HG02884 (cell line): Measurements from ENCODE around the gene ZIC1.

ENCODE experiments used
- ATAC-seq: cut with Tn5 transposase; IDR thresholded peaks from one replicate; pipeline ENCODE4 v1.9.1; 2021; ENCODE audit warnings: mild to moderate bottlenecking, moderate library complexity; ENCODE audit not compliant: unreplicated experiment

The ZIC1 gene

DNA sequence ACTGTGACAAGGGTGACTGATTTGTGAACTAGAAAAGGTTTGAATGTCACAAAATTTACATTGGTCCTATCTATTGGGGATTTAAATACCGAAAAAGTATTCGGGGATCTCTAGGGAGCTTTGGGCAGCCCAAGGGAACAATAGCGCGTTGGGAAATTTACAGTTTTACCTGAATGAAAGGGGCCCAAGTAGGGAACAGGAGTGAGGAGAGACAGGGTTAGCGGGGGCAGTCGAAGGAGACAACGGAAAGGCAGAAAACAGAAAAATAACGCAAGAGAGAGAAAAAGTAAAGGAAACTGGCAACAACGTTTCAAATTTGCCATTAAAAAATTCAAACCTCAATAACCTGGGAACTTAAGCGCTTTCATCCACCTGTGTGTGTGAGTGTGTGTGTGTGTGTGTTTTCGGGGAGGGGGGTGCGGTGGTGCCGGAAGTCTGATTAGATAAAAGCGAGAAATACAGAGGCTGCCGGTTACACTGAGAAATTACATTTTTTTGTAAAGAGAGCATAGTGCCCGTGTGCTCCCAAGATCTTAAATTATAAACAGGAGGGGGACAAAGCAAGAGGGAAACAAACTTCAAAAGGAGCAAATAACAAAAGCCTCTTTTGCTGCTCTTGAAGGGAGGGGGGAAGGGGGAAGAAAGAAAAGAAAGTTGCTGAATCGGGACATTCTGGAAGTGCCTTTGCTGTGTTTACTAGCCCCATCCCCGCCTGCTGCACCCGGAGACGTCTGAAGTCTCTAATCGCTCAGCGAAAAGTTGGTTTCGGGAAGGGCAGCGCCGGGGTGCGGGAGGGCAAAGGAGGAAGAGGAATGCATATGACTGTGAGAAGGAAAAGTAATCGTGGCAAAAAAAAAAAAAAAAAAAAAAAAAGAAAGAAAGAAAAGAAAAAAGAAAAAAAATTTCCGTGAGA is 721 bp upstream of the ZIC1 start:
- ATAC-seq, result no peak

DNA sequence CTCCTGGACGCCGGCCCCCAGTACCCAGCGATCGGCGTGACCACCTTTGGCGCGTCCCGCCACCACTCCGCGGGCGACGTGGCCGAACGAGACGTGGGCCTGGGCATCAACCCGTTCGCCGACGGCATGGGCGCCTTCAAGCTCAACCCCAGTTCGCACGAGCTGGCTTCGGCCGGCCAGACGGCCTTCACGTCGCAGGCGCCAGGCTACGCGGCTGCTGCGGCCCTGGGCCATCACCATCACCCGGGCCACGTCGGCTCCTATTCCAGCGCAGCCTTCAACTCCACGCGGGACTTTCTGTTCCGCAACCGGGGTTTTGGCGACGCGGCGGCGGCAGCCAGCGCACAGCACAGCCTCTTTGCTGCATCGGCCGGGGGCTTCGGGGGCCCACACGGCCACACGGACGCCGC is 956 bp downstream of the ZIC1 start:
- ATAC-seq, result no peak

GRCh38 chr3:147410526-147411237 is 1.5 kb downstream of the ZIC1 start:
- ATAC-seq, result no peak

- no peak for ATAC-seq
These were observed 2.2 kb downstream of the ZIC1 start for GRCh38 chr3:147411238-147411814.

DNA sequence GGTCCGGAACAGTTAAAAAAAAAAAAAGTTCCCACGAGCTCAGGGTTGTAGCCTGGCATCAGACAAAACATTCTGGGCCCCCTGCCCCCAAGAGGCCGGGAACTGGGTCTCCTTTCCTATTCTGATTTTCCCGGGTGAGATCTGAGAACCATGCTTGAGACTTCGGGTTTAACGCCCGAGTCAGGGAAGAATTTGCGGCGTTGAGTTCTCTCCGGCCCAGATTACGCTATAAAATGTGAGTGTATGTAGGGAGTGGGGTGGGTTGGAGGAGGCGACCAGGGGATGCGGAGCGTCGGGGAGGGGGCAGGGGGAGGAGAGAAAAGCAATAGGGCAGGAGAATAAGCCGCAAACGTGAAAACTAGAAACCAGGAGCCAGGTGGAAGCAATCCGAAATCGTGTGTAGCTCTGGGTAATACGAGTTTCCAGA is 2.7 kb downstream of the ZIC1 start:
- ATAC-seq, result no peak

GRCh38 chr3:147412261-147412916 is 3.2 kb downstream of the ZIC1 start:
- ATAC-seq, result no peak

DNA sequence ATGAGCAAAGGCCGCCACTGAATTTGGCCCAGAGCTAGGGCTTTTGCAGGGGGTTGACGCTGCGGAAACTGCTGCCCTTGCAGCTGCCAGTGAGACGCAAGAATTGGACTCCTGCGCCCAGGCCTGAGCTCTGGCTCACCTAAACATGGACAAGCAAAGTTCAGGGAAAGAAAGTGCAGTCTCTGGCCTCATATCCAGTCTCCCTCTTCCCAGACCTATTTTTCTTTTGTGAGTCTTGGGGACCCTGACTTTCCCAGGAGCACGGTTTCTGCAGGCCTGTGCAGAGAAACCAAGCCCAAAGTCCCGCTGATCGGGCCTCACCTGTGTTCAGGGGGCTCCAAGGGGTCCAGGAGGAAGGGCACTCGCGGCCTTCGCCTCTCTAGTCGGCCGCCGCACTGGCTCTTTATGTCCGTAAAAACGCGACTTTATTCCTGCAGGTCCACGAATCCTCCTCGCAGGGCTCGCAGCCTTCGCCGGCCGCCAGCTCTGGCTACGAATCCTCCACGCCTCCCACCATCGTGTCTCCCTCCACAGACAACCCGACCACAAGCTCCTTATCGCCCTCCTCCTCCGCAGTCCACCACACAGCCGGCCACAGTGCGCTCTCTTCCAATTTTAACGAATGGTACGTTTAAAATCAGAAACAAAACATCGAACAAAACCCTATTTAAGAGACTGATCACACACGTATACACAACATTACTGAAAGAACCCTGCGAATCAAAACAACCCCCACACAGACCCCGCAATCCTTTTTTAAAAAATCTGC is 3.9 kb downstream of the ZIC1 start:
- no peak for ATAC-seq

DNA sequence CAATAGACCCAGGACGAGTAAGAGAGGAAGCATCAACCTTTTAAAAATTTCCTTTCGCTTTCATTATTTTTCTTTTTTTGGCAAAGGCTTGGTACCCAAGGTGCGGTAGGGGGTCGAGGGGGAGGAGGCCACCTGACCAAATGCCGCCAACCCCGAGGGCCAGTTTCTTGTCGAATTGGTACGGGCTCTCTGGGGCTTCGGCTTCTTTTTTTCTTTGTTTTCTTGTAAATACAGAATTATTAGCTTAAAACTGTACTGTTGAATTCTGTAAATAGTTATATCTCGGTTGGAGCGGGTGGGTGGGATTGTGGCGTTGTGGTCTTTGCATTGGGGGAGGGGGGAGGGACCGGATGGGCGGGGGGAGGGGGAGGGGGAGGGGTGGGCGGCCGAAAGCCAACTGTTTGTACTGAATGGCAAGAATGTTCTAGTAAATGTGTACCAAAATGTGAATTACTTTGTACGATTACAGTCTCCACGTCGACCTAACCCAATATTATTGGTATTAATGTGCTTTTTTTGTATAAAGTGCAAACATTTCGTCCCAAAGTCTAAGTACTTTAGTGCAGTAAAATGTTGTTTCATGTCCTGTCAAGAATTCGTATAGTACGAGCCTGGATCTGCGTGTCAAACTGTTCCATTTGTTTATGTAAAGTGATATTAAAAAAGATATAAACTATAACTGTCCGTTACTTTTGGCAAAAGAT is 4.7 kb downstream of the ZIC1 start:
- ATAC-seq, result no peak

GRCh38 chr3:147414390-147415138 is 5.4 kb downstream of the ZIC1 start:
- ATAC-seq, result no peak

DNA sequence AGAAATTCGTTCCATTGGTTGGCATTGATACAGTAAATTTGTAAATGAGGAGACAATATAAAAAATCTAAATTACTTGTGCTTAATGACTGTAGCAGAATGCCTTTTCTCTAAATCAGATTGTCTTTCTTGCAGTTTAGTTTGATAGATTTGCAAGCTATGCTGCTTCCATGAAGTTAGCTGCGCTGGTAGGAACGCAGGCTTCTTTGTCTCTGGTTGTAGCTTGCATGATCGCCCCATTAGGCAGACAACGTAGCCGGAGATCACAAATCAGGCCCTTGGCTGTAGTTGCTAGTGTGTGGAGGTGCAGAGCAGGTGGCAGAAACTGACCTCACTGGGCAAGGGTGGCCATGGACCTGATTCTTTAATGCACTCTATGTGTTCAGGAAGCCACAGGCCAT is 6.1 kb downstream of the ZIC1 start:
- ATAC-seq, result no peak

DNA sequence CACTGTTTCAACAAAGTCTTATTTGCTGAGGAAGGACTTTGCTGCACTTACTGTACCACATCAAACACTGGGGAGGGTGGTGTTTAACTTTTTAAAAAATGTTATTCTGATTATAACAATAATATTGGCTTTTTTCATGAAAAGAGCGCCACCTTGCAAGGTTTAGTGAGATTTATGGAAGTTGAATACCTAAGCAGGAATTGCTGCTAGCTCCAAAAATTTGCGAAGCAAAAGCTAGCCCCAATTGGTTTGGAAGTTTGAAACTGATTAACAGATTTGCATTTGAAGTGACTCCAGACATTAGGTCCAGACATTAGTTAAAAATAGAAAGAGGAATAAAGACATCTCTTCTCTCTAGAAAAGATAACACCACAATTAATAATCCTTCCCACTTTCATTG is 6.7 kb downstream of the ZIC1 start:
- ATAC-seq, result no peak

GRCh38 chr3:147416931-147417330 is 7.8 kb downstream of the ZIC1 start:
- ATAC-seq, result no peak

DNA sequence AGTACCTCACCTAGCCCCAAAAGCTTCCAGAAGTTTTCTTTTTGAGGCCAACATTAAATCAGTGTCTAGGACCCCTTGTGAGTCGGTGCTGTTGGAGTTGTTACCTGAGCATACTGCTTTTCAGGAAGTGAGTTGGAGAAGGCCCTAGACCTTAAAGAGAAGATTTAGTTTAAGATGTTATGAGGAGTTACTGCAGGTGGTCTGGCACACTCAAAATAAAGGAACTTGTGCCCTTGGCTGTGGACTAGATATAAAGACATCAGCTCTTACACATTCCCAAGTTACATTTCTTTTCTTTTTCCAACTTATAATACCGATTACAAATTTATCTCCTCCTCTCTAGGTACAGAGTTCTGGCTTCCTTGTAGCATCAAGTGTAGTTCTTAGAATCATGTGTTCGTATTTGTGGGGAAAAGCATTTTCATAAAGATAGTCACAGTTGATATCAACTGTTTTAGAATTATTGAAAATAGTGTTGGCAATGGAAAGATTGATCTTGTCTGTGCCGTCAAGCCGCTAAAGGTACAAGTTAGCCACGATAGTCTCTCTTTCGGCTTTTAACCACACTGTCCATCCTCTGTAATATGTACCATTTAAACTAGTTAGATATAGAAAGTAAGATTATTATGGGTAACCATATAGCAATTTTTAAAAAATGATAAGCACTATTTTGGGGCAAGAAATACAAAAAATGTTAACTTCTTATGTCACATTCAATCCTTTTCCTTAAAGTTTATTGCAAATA is 8.6 kb downstream of the ZIC1 start:
- ATAC-seq, result no peak

- ATAC-seq, result no peak
These were observed 9.2 kb downstream of the ZIC1 start for GRCh38 chr3:147418371-147418781.

GRCh38 chr3:147418808-147419701 is 9.9 kb downstream of the ZIC1 start:
- ATAC-seq, result no peak

DNA sequence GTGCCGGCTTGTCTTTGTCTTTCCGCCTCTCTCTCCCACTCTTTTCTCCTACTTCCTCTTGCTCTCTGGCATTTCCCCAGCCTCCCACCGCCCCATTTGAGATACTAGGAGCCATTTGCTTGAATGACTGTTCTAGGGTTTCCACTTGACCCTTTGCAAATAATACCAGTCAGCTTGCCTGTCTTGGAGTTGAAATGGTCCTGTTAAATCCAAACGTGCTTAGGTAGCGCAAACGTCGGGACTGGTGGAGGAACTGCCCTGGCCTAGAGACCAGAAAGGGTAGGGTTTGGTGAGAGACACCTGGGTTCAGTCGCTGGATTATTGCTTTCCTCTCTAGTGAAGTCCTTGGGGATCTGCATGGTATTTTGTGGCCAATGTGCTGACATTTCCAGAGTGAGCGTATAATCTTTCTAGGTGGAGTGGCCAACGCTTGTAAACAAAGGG is 10.6 kb downstream of the ZIC1 start:
- ATAC-seq, result no peak
